ENCODE data around the gene FNBP1L. TPM values are rescaled to one million over a fixed set of nuclear protein-coding genes. Genes with fewer than 3 reads are reported as not detected.
A peak's percentile ranks its signal among the peaks of the same experiment; 100 is the strongest.

Gene FNBP1L
- polyA plus RNA-seq, 1 of the 3 experiments (the other 2 are of a cell fraction), result 16.5 TPM

GRCh38 chr1:93559695-93560094 lies 111.8 kb downstream of the FNBP1L start:
- Histone ChIP-seq H3K36me3 (replicated peaks in 1 of 2; ENCODE audit: control insufficient read depth in 1 of 2, insufficient read depth in 2 of 2, low read length in 1 of 2) (peaks cover 46 to 71% of the 10 kb centered on the region in 2 experiments), H3K79me2 (ENCODE audit: insufficient read depth) (peaks cover 7% of the 10 kb centered on the region; the same call in 1 of the 2 replicates), H3K27me3 (ENCODE audit: insufficient read depth) (no peaks in the 10 kb centered on the region), H2AFZ (ENCODE audit: low read depth) (no peak overlapping the region), H3K9ac (no peak overlapping the region), H3K9me3 (peaks cover 4% of the 10 kb centered on the region; the same call in 1 of the 2 replicates), H4K20me1 (ENCODE audit: insufficient read depth) (no peaks in the 10 kb centered on the region), H3F3A (replicated peaks; ENCODE audit: insufficient read depth) (peaks cover 84% of the 10 kb centered on the region), H3K4me1 (ENCODE audit: control insufficient read depth in 1 of 2, insufficient read depth in 2 of 2, low read depth in 1 of 2, low read length in 1 of 2) (peaks cover 4 to 6% of the 10 kb centered on the region in 2 experiments; a peak in 3 of 4 replicates), H3K27ac (ENCODE audit: low read depth in 2 of 2, low read length in 1 of 2) (no peak overlapping the region), H3K4me2 (no peak overlapping the region), H3K4me3 (ENCODE audit: low read depth in 2 of 2, low read length in 1 of 2) (no peak overlapping the region), H3K9me2 (no peaks in the 10 kb centered on the region)
- TF ChIP-seq, protein P1, sequence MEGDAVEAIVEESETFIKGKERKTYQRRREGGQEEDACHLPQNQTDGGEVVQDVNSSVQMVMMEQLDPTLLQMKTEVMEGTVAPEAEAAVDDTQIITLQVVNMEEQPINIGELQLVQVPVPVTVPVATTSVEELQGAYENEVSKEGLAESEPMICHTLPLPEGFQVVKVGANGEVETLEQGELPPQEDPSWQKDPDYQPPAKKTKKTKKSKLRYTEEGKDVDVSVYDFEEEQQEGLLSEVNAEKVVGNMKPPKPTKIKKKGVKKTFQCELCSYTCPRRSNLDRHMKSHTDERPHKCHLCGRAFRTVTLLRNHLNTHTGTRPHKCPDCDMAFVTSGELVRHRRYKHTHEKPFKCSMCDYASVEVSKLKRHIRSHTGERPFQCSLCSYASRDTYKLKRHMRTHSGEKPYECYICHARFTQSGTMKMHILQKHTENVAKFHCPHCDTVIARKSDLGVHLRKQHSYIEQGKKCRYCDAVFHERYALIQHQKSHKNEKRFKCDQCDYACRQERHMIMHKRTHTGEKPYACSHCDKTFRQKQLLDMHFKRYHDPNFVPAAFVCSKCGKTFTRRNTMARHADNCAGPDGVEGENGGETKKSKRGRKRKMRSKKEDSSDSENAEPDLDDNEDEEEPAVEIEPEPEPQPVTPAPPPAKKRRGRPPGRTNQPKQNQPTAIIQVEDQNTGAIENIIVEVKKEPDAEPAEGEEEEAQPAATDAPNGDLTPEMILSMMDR (IDR thresholded peaks at IDR 0.05), result no peak
- 0 out of 2 replicates have a peak, but pooled peaks have one; percentile 9 for TF ChIP-seq POLR2AphosphoS5 (IDR thresholded peaks at IDR 0.05; ENCODE audit: low read depth, low read length)
- POLR2A ChIA-PET, result no interaction called here
- CTCF ChIA-PET, result no interaction called here
- no peak for DNase-seq

GRCh38 chr1:93565496-93566206 lies 117.7 kb downstream of the FNBP1L start:
- Histone ChIP-seq H3K9me2 (no peaks in the 10 kb centered on the region), H3K9ac (no peak overlapping the region), H3K79me2 (ENCODE audit: insufficient read depth) (peaks cover 23% of the 10 kb centered on the region), H3K4me1 (ENCODE audit: control insufficient read depth in 1 of 2, insufficient read depth in 2 of 2, low read depth in 1 of 2, low read length in 1 of 2) (peaks cover 6 to 17% of the 10 kb centered on the region in 2 experiments; a peak in 3 of 4 replicates), H2AFZ (ENCODE audit: low read depth) (no peak overlapping the region), H3K36me3 (replicated peaks in 1 of 2; ENCODE audit: control insufficient read depth in 1 of 2, insufficient read depth in 2 of 2, low read length in 1 of 2) (peaks cover 63 to 84% of the 10 kb centered on the region in 2 experiments), H3K4me2 (peak overlapping the region; percentile 23; the same call in 1 of the 2 replicates), H3K27me3 (ENCODE audit: insufficient read depth) (no peaks in the 10 kb centered on the region), H4K20me1 (ENCODE audit: insufficient read depth) (peaks cover 19% of the 10 kb centered on the region), H3K4me3 (ENCODE audit: low read depth in 2 of 2, low read length in 1 of 2) (no peak overlapping the region), H3K9me3 (no peaks in the 10 kb centered on the region), H3K27ac (ENCODE audit: low read depth in 2 of 2, low read length in 1 of 2) (peak overlapping the region in 1 of 2 experiments; percentile 80; a peak in 3 of 4 replicates), H3F3A (replicated peaks; ENCODE audit: insufficient read depth) (peaks cover 87% of the 10 kb centered on the region)
- POLR2A ChIA-PET, result no interaction called here
- TF ChIP-seq TCF12 (IDR thresholded peaks at IDR 0.05) (0 out of 2 replicates have a peak, but pooled peaks have one; percentile 16), USF1 (IDR thresholded peaks at IDR 0.05; ENCODE audit: borderline replicate concordance, low read depth) (peak; percentile 24; the same call in 1 of the 2 replicates), FOXJ3 (CRISPR knock-in tag; IDR thresholded peaks at IDR 0.05) (no peak), NFIC (IDR thresholded peaks at IDR 0.05; ENCODE audit: borderline replicate concordance) (0 out of 2 replicates have a peak, but pooled peaks have one; percentile 43), EP300 (IDR thresholded peaks at IDR 0.05; ENCODE audit: borderline replicate concordance in 1 of 2, low read depth in 1 of 2, low read length in 1 of 2) (no peak)
- TF ChIP-seq, protein P1 (IDR thresholded peaks at IDR 0.05), result no peak
- no peak for DNase-seq
- WGBS (ENCODE audit: low lambda C conversion rate), result 71% methylated on average over 4 of the region's 4 CpGs
- CTCF ChIA-PET, result no interaction called here

All from SK-N-SH (cell line).